Mucosa of descending colon (tissue), 3 donors: ENCODE measurements around the gene COG8. TPM values are rescaled to one million over a fixed set of nuclear protein-coding genes. Genes with fewer than 3 reads are reported as not detected.

ENCODE experiments used
- ATAC-seq: fragments of 200-7000 bp; cut with Tn5 transposase; one replicate; pipeline ENCODE4 v1.9.1; 2020; ENCODE audit warnings: mild to moderate bottlenecking, moderate library complexity
- DNase-seq, 3 donors: peaks; one replicate each; pipeline ENCODE4 v3.0.0-alpha.2; 2020
- H3K36me3 ChIP-seq: fragments of 200-600 bp; one replicate; pipeline ENCODE4 v1.8.0; 2021; ENCODE audit warnings: low read depth, mild to moderate bottlenecking
- H3K4me1 ChIP-seq: fragments of 200-600 bp; one replicate; pipeline ENCODE4 v1.8.0; 2021; ENCODE audit warnings: low read depth, mild to moderate bottlenecking
- H3K4me3 ChIP-seq: fragments of 200-600 bp; one replicate; pipeline ENCODE4 v1.8.0; 2021; ENCODE audit warnings: mild to moderate bottlenecking
- H3K9me3 ChIP-seq: fragments of 200-600 bp; one replicate; pipeline ENCODE4 v1.8.0; 2021; ENCODE audit warnings: mild to moderate bottlenecking
- intact Hi-C, 2 donors: fragments of 100-400 bp; cut with DNase I in 1 of 2; cut with micrococcal nuclease in 1 of 2; formaldehyde crosslinking; loops; one replicate each; pipeline versions ENCODE4 v1.11.0 to v1.11.1; 2022; cut with DNase I, micrococcal nuclease
- total RNA-seq, 3 donors: library from RNA; stranded (reverse); fragmentation: NEBNext Ultra II Directional in 2 of 3; extraction: Animal tissue kit (Norgen Biotek cat#: 25700) in 2 of 3; gene quantifications; one replicate each; pipeline versions ENCODE4 v1.2.1 to v1.2.4, GENCODE V29; 2021 to 2023
- TF ChIP-seq, protein P1 (sequence below): fragments of 200-600 bp; IDR thresholded peaks from one replicate; pipeline ENCODE4 v1.8.0; 2022; ENCODE audit warnings: antibody characterized with exemption, mild to moderate bottlenecking
- donor health status: DM: no; HTN: no; CAD: no; lungs with moderate emphysema.
- donor health status: DM: no; HTN: no; CAD: no.
- donor health status: DM: no; HTN: yes; CAD: no.

COG8 gene
- total RNA-seq, 3 donors from 2014 or later, result 35.6 to 38.3 (median 36.8) TPM

DNA sequence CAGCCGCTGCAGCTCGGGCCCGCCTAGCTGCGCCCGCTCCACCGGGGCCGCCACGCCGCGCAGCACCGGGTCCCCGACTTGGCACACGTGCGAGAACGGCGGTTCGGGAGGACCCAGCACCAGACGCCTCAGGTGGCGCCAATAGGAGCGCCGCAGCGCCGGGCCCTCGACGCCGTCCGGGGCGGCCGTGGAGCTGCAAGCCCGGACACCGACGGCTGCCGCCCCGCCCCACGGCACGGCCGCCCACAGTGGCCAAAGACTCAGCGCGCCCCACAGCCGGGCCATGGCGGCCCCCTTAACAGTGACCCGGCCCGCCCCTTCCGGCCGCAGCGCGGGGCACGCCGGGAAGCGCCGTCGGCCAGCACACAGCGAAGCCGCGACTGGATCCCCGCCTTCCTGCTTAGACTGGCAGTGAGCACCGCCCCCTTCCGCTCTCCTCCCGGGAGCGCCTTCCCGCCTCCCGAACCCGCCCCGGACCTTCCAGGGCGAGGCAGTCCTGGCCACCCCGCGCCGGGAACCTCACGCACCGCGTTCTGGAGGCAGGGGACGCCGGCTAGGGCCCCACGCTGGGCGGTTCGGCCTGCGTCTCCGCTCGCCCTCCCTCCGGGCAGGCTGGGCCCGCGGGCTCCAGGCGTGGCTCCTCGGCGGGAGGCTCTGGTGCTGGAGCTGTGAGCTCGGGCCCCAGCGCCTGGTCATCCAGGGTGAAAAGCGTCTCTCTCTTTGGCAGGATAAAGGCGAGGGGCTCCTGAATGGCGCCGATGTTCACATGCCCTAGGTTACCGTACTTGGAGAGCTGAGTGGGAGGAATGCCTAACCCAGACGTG, 8.9 kb downstream of the COG8 start, which contains the start of gene PDF:
Gene PDF, minus strand, starts transcription at position 303 of the 824 bp plus-strand sequence. Its CDS starts 18 bp downstream, at position 285.
- TF ChIP-seq, protein P1, sequence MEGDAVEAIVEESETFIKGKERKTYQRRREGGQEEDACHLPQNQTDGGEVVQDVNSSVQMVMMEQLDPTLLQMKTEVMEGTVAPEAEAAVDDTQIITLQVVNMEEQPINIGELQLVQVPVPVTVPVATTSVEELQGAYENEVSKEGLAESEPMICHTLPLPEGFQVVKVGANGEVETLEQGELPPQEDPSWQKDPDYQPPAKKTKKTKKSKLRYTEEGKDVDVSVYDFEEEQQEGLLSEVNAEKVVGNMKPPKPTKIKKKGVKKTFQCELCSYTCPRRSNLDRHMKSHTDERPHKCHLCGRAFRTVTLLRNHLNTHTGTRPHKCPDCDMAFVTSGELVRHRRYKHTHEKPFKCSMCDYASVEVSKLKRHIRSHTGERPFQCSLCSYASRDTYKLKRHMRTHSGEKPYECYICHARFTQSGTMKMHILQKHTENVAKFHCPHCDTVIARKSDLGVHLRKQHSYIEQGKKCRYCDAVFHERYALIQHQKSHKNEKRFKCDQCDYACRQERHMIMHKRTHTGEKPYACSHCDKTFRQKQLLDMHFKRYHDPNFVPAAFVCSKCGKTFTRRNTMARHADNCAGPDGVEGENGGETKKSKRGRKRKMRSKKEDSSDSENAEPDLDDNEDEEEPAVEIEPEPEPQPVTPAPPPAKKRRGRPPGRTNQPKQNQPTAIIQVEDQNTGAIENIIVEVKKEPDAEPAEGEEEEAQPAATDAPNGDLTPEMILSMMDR, result no peak
- peak; percentile 94 for ATAC-seq
- intact Hi-C loops, result no loop called here

GRCh38 chr16:69329369-69330285, 9.7 kb downstream of the COG8 start:
- no peaks in the 10 kb centered on the region for H3K36me3 ChIP-seq
- H3K4me3 ChIP-seq, result peak overlapping the region; percentile 84
- peaks cover 46% of the 10 kb centered on the region for H3K4me1 ChIP-seq
- TF ChIP-seq, protein P1, result no peak
- intact Hi-C loops, result no loop called here
- peak in 2 of 3 donors; percentile 36 to 73 for DNase-seq
- ATAC-seq, result peak; percentile 63
- no peaks in the 10 kb centered on the region for H3K9me3 ChIP-seq

More for the DNA sequence above, 8.9 kb downstream of the COG8 start, which contains the start of gene PDF:
- peak within 1 kb of the TSS; percentile 84 for H3K4me3 ChIP-seq
- DNase-seq, result peak; percentile 96
- peaks cover 43% of the 10 kb centered on the region for H3K4me1 ChIP-seq
- H3K9me3 ChIP-seq, result no peaks in the 10 kb centered on the region
- no peaks in the 10 kb centered on the region for H3K36me3 ChIP-seq

GRCh38 chr16:69328854-69329316, 10.5 kb downstream of the COG8 start:
- DNase-seq (peak in 1 of 3 donors; percentile 36), ATAC-seq (no peak)
- intact Hi-C loops, result no loop called here
- Histone ChIP-seq H3K36me3 (peaks cover 2% of the 10 kb centered on the region), H3K4me3 (no peak overlapping the region), H3K4me1 (peaks cover 53% of the 10 kb centered on the region), H3K9me3 (no peaks in the 10 kb centered on the region)
- TF ChIP-seq, protein P1, result no peak

- TF ChIP-seq, protein P1, result no peak
- intact Hi-C loops, result no loop called here
- peaks cover 3% of the 10 kb centered on the region for H3K36me3 ChIP-seq
- DNase-seq (no peak), ATAC-seq (no peak)
- no peaks in the 10 kb centered on the region for H3K9me3 ChIP-seq
- no peak overlapping the region for H3K4me3 ChIP-seq
- peaks cover 54% of the 10 kb centered on the region for H3K4me1 ChIP-seq
Observed at GRCh38 chr16:69327585-69328310, 11.6 kb downstream of the COG8 start.
